ENCODE measurements around the gene NAV2.

Gene NAV2

DNA sequence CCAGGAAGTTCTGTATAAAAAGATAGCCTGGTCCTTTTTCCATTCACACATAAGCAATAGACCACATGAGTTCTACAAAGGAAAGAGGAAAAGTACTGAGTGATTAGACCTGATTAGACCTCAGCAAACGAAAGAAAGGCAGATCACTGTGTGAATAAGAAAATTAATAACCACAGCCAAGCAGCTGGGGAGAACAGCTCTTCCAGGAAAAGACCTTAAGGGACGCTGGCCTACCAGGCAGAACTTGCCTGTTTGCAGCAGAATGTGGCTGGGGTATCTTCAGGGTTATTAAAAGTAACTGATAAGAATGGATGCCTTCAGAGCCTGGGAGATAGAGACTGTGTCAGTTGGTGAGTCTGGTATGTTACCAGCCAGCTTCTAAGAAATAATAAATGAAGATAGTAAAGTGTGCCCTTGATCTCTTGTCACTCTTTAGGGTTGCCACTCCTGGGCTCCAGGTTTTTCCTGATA is 274.7 kb downstream of the NAV2 start:
- no peak overlapping the region for H3K4me3 ChIP-seq
- intact Hi-C loops (cut with DNase I; ENCODE audit: low total_unique reads): no loop called here
- H3K4me1 ChIP-seq: peaks cover 0 to 63% (median 20%) of the 10 kb centered on the region in 4 donors
- no peaks in the 10 kb centered on the region for H3K9me3 ChIP-seq
- peaks cover 21 to 51% (median 37%) of the 10 kb centered on the region in 3 donors for H3K36me3 ChIP-seq
- H3K27ac ChIP-seq: peak overlapping the region; percentile 4 to 36
- H3K27me3 ChIP-seq: no peaks in the 10 kb centered on the region
- TF ChIP-seq, protein P1, sequence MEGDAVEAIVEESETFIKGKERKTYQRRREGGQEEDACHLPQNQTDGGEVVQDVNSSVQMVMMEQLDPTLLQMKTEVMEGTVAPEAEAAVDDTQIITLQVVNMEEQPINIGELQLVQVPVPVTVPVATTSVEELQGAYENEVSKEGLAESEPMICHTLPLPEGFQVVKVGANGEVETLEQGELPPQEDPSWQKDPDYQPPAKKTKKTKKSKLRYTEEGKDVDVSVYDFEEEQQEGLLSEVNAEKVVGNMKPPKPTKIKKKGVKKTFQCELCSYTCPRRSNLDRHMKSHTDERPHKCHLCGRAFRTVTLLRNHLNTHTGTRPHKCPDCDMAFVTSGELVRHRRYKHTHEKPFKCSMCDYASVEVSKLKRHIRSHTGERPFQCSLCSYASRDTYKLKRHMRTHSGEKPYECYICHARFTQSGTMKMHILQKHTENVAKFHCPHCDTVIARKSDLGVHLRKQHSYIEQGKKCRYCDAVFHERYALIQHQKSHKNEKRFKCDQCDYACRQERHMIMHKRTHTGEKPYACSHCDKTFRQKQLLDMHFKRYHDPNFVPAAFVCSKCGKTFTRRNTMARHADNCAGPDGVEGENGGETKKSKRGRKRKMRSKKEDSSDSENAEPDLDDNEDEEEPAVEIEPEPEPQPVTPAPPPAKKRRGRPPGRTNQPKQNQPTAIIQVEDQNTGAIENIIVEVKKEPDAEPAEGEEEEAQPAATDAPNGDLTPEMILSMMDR (IDR thresholded peaks at IDR 0.05): no peak
- DNase-seq: no peak

DNA sequence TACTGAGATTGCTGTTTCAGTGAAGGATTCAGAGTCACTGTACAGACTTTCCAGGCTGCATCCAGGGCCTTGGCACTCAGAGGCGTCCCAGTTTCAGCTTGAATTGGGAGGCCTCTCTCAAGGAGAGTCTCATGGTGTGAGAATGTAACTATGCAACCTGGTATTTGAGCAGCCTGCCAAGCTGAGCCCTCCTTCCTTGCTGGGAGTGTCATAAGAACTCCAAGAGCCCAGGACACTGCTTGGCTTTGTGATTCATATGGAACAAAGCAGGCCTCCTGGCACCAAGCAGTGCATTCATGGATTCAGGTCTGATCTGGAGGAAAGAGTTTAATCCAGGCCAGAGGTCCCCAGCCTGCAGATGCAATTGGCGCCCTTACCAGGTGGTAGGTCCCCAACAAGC is 276.0 kb downstream of the NAV2 start:
- H3K9me3 ChIP-seq: no peaks in the 10 kb centered on the region
- intact Hi-C loops (cut with DNase I; ENCODE audit: low total_unique reads): no loop called here
- no peaks in the 10 kb centered on the region for H3K27me3 ChIP-seq
- TF ChIP-seq, protein P1 (IDR thresholded peaks at IDR 0.05): no peak
- H3K4me1 ChIP-seq: peaks cover 0 to 50% (median 15%) of the 10 kb centered on the region in 4 donors
- DNase-seq: peak in 1 of 2 donors; percentile 73
- no peak overlapping the region for H3K4me3 ChIP-seq
- H3K36me3 ChIP-seq: peaks cover 21 to 62% (median 50%) of the 10 kb centered on the region in 3 donors
- peak overlapping the region; percentile 4 to 5 for H3K27ac ChIP-seq

DNA sequence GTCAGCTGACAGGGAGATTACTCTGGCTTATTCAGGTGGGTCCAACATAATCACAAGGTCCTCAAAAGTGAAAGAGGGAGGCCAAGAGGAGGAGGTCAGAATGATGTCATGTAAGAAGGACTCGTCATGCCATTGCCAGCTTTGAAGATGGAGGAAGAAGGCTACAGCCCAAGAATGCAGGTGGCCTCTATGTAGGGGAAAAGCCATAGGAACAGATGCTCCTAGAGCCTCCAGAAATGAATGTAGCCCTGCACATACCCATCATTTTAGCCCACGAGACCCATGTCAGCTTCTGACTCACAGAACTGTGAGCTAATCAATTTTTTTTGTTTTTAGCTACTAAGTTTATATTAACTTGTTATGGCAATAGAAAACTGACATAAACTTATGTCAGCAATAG is 276.6 kb downstream of the NAV2 start:
- no peak for DNase-seq
- no peaks in the 10 kb centered on the region for H3K27me3 ChIP-seq
- peaks cover 0 to 49% (median 12%) of the 10 kb centered on the region in 4 donors for H3K4me1 ChIP-seq
- H3K4me3 ChIP-seq: no peak overlapping the region
- TF ChIP-seq, protein P1 (IDR thresholded peaks at IDR 0.05): no peak
- peaks cover 21 to 60% (median 46%) of the 10 kb centered on the region in 3 donors for H3K36me3 ChIP-seq
- H3K27ac ChIP-seq: peak overlapping the region; percentile 4 to 5
- intact Hi-C loops (cut with DNase I; ENCODE audit: low total_unique reads): no loop called here
- no peaks in the 10 kb centered on the region for H3K9me3 ChIP-seq

DNA sequence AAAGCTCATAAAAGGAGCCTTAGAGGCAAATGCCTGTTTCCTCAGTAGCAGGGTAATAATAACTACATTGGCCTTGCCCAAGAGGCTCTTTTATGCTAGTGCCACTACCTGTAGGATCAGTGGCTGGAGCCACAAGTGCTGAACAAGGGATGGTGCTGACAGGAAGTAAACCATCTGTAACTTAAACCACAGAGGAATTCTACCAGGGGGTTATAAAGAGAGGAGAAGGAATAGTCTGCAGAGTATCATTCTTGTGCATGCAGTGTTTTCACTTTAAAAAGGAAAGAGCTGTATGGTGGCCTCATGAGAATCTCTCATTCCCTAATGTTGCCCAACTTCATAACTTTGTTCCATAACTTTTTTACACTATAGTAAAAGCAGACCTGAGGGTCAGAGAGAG is 279.5 kb downstream of the NAV2 start:
- Histone ChIP-seq H3K9me3 (no peaks in the 10 kb centered on the region), H3K27me3 (no peaks in the 10 kb centered on the region), H3K4me3 (no peak overlapping the region), H3K27ac (no peak overlapping the region), H3K4me1 (peaks cover 0 to 50% (median 28%) of the 10 kb centered on the region in 4 donors), H3K36me3 (peaks cover 16 to 54% (median 23%) of the 10 kb centered on the region in 3 donors)
- TF ChIP-seq, protein P1 (IDR thresholded peaks at IDR 0.05): no peak
- no peak for DNase-seq
- intact Hi-C loops (cut with DNase I; ENCODE audit: low total_unique reads): no loop called here

DNA sequence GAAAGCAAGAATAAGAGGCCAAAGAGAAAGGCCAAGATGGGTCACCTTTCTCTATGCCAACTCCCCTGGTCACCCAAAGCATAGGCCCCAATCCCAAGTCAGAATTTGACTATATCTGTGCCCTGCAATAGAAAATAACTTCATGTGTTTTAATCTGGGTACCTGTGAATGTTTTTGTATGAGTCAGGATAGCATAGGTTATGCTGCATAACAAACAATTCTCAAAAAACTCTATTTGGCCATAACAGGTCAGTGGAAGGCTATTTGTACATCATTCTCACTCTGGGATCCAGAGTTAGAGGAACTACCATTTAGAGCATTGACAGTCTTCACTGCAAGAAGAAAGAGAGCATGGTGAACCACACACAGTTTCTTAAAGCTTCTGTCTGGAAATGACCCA is 280.4 kb downstream of the NAV2 start:
- H3K36me3 ChIP-seq: peaks cover 16 to 58% (median 19%) of the 10 kb centered on the region in 3 donors
- no peak for DNase-seq
- peaks cover 0 to 42% (median 24%) of the 10 kb centered on the region in 4 donors for H3K4me1 ChIP-seq
- TF ChIP-seq, protein P1 (IDR thresholded peaks at IDR 0.05): no peak
- no peaks in the 10 kb centered on the region for H3K9me3 ChIP-seq
- no peak overlapping the region for H3K4me3 ChIP-seq
- no peak overlapping the region for H3K27ac ChIP-seq
- H3K27me3 ChIP-seq: no peaks in the 10 kb centered on the region
- intact Hi-C loops (cut with DNase I; ENCODE audit: low total_unique reads): no loop called here

DNA sequence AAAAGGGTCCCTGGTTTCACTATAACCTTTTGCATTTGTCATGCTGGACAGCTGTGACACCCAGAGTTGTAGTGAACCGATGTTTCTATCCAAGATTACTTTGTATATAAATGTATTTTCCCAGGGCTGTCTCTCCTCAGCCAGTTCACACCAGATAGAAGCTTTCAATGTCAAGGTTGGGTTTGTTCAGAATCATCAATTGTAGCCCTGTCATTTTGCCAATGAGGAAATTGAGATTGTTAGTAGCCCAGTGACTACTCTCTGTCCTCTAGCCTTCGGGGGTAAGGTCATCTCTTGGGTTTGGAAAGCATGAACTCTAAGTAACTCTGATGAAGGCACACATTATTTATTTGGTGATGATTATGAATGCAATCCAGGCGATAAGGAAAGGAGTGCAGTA is 282.0 kb downstream of the NAV2 start:
- H3K27me3 ChIP-seq: no peaks in the 10 kb centered on the region
- no peaks in the 10 kb centered on the region for H3K9me3 ChIP-seq
- no peak overlapping the region for H3K4me3 ChIP-seq
- TF ChIP-seq, protein P1 (IDR thresholded peaks at IDR 0.05): no peak
- H3K4me1 ChIP-seq: peaks cover 0 to 29% (median 19%) of the 10 kb centered on the region in 4 donors
- peak overlapping the region; percentile 8 to 35 for H3K27ac ChIP-seq
- intact Hi-C loops (cut with DNase I; ENCODE audit: low total_unique reads): no loop called here
- DNase-seq: no peak
- peaks cover 13 to 62% (median 19%) of the 10 kb centered on the region in 3 donors for H3K36me3 ChIP-seq
